HL-60 (cell line): Measurements from ENCODE around the gene SLC27A6.

Experiments used
- POLR2AphosphoS5 ChIP-seq: IDR thresholded peaks from 2 replicates; pipeline ENCODE4 v1.6.1; 2012; ENCODE audit warnings: low read depth
- TF ChIP-seq, protein P1 (sequence below): IDR thresholded peaks from one replicate; pipeline ENCODE4 v1.5.1; 2011; ENCODE audit warnings: low read length, control low read depth, inconsistent platforms; ENCODE audit not compliant: insufficient read depth

DNA sequence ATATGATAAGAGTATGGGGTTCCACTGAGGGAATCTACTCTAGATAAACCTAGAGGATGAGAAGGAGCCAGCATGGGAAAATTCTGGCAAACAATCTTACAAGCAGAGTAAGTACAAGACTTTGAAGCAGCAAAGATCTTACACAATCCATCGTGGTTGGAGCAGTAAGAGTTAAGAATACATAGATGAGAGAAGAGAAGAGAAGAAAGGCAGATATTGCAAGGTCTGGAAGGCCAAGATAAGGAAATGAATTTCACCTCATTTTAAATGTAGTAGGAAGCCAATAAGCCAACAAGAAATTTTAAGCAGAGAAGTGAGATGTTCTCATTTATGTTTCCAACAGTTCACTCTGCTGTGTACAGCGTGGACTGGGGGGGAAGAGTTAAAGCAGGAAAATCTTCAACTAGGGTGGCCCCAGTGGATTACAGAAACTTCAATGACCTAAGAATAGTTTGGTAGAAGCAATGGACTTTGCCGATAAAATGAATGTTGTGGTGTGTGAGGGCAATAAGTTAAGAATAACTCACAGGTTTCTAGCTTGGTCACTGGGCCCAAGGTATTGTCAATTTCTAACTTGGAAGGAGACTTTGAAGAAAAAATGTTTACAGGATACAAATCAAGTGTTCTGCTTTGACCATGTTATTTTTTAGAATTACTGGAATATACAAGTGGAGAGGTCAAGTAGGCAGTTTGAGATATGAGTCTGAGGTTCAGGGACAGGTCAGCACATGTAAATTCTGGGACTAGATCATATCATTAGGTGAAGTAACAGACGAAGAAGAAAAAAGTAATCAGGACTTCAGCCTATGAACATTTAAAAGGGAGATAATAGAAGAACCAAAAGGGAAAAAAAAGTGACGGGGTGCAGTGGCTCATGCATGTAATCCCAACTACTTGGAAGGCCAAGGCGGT, 117.2 kb downstream of the SLC27A6 start:
- TF ChIP-seq POLR2AphosphoS5 = no peak
- TF ChIP-seq, protein P1, sequence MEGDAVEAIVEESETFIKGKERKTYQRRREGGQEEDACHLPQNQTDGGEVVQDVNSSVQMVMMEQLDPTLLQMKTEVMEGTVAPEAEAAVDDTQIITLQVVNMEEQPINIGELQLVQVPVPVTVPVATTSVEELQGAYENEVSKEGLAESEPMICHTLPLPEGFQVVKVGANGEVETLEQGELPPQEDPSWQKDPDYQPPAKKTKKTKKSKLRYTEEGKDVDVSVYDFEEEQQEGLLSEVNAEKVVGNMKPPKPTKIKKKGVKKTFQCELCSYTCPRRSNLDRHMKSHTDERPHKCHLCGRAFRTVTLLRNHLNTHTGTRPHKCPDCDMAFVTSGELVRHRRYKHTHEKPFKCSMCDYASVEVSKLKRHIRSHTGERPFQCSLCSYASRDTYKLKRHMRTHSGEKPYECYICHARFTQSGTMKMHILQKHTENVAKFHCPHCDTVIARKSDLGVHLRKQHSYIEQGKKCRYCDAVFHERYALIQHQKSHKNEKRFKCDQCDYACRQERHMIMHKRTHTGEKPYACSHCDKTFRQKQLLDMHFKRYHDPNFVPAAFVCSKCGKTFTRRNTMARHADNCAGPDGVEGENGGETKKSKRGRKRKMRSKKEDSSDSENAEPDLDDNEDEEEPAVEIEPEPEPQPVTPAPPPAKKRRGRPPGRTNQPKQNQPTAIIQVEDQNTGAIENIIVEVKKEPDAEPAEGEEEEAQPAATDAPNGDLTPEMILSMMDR = no peak
